Germinal center (tissue), 1 donor: ENCODE results near the gene UBE2D2.
A peak's percentile ranks its signal among the peaks of the same experiment; 100 is the strongest.
"Not testable (repeated sequence)": the region's sequence is repeated elsewhere in the genome, so short reads cannot be mapped to it uniquely, and the experiment has no call there.

Experiments
- DNase-seq: peaks from one replicate; pipeline ENCODE4 v3.0.0; 2012; ENCODE audit warnings: mixed read lengths, low spot score

Gene UBE2D2

DNA sequence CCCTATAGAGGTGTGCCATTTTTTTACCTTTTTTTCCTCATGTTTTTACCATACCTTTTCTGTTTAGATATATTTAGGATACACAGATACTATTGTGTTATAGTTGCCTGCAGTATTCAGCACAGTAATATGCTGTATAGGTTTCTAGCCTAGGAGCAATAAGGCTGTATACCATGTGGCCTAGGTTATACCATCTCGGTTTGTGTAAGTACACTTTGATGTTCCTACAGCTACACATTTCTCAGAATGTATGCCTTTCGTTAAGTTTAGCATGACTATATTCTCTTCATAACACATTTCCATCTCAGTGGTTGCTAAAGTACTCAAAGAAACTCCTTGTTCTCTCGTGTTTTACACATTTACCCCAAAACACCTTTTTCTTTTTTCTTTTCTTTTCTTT lies 23.0 kb downstream of the UBE2D2 start:
- DNase-seq = no peak

DNA sequence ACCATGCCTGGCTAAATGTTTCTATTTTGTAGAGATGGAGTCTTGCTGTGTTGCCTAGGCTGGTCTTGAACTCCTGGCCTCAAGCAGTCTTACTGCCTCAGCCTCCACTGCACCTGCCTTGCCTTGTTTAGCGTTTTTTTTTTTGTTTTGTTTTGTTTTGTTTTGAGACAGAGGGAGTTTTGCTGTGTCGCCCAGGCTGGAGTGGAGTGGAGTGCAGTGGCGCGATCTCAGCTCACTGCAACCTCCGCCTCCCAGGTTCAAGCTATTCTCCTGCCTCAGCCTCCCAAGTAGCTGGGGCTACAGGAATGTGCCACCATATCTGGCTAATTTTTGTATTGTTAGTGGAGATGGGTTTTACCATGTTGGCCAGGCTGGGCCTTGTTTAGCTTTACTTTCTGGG lies 27.0 kb downstream of the UBE2D2 start:
- DNase-seq = not testable (repeated sequence)

DNA sequence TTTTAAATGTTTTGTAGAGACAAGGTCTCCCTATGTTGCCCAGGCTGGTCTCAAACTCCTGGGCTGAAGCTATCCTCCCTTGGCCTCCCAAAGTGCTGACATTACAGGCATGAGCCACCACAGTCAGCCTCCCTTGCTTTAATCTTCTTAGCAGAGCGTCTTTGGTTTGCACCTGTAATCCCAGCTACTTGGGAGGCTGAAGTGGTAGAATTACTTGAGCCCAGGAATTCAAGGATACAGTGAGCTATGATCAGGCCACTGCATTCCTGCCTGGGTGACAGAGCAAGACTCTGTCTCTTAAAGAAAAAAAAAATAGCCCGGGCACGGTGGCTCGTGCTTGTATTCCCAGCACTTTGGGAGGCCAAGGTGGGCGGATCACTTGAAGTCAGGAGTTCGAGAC lies 27.8 kb downstream of the UBE2D2 start:
- no peak for DNase-seq

DNA sequence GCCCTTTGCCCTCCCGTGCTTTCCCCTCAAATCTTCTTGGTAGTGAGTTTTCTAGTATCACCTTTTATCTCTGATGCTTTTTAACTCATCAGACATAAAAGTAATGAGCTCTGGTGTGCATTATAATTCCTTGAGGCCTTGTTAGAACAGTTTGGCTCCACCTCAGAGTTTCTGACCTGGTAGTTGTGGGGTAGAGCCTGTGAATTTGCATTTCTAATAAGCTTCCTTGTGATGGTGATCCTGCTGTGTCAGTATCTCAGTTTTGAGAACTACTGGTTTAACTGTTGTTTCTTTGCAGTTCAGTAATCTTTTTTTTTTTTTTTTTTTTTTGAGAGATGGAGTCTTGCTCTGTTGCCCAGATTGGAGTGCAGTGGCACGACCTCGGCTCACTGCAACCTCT lies 31.1 kb downstream of the UBE2D2 start:
- DNase-seq = peak; percentile 33

DNA sequence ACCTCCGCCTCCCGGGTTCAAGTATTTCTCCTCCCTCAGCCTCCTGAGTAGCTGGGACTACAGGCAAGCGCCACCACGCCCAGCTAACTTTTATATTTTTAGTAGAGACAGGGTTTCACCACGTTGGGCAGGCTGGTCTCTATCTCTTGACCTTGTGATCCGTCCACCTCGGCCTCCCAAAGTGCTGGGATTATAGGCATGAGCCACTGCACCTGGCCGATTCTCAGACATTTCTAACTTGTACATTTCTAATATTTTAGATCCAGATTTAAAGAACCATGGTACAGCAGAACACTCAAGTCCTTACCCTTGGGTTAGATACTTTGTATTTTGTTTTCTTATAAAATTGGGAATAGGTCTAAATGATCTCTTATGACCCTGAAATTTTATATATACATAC lies 31.9 kb downstream of the UBE2D2 start:
- DNase-seq = not testable (repeated sequence)

DNA sequence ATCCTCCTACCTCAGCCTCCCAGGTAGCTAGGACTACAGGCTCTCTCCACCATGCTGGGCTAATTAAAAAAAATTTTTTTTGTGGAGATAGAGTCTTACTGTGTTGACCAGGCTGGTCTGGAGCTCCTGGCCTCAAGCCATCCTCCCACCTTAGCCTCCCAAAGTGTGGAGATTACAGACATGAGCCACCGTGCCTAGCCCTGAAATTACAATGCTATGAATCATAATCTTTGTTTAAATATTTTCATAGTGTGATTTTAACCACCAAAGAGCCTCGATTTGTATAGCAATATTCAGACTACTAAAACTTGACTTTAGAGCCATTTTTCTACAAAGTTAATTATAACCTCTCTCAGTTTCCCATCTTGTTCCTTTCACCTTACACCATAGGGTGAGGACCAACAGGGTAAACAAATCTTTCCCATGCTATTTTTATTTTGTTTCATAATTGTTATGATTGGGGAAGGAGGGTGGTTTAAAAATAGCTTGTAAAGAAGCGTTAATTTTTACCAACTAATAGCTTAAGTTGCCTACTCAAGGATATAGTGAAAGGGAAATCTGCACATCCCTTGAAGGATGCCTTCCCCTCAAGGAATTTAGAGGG lies 32.7 kb downstream of the UBE2D2 start:
- DNase-seq = no peak

DNA sequence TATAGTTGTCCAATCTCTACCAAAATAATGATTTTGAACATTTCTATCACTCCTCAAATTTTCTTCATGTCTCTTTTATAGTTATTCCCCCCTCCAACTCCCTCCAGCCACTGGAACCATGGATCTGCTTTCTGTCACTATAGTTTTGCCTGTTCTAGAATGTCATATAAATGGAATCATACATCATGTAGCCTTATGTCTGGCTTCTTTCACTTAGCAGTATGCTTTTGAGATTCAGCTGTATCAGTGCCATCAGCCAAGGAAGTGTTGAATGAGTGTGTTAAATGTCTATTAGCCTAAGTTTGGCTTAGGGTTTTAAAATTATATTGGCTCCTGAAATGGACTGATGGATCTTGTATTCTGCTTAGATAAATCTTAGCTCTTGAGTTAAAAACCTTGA lies 36.0 kb downstream of the UBE2D2 start:
- no peak for DNase-seq

DNA sequence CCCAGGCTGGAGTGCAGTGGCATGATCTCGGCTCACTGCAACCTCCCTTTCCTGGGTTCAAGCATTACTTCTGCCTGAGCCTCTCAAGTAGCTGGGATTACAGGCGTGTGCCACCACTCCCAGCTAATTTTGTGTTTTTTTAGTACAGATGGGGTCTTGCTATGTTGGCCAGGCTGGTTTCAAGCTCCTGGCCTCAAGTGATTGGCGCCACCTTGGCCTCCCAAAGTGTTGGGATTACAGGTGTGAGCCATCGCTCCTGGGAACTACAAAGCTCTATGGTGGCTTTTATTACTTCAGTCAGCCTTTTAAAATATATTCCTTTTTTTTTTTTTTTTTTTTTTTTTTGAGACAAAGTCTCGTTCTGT lies 37.4 kb downstream of the UBE2D2 start:
- DNase-seq = not testable (repeated sequence)

DNA sequence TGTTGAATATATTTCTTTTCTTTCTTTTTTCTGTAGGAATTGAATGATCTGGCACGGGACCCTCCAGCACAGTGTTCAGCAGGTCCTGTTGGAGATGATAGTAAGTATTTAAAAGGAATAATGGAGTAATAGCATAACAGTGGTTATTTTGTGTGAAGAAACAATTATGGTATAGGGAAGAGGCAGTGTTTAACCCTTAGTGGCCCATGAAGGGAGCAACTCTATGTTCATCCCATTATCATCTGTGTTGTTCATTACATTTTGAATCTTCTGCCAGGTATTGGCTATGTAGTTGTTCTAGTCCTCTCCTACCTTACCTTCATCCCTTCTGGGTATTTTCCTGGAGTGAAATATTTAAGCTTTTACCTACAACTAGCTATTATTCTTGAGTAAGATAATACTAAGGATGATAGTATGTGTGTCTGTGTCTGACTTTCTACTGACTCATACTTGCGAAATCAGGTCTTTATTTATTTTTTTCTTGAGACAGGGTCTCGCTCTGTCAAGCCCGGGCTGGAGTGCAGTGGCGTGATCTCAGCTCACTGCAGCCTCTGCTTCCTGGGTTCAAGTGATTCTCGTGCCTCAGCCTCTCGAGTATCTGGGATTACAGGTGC lies 39.3 kb downstream of the UBE2D2 start:
- no peak for DNase-seq

DNA sequence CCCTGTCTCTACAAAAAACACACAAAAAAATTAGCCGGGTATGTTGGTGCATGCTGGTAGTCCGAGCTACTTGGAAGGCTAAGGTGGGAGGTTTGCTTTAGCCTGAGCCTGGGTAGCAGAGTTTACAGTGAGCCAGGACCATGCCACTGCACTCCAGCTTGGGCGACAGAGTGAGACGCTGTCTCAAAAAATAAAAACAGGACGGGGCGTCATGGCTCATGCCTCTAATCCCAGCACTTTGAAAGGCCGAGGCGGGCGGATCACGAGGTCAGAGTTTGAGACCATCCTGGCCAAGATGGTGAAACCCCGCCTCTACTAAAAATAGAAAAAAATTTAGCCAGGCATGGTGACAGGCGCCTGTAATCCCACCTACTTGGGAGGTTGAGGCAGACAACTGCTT lies 40.3 kb downstream of the UBE2D2 start:
- no peak for DNase-seq

DNA sequence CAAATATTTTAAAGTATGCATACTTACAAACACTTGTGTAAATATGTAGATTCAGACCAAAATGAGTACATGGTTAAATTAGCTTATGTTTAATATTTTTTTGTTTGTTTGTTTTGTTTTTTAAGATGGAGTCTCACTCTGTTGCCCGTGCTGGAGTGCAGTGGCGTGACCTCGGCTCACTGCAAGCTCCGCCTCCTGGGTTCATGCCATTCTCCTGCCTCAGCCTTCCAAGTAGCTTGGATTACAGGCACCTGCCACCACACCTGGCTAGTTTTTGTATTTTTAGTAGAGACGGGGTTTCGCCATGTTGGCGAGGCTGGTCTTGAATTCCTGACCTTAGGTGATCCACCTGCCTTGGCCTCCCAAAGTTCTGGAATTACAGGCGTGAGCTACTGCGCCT lies 40.8 kb downstream of the UBE2D2 start:
- DNase-seq = not testable (repeated sequence)

DNA sequence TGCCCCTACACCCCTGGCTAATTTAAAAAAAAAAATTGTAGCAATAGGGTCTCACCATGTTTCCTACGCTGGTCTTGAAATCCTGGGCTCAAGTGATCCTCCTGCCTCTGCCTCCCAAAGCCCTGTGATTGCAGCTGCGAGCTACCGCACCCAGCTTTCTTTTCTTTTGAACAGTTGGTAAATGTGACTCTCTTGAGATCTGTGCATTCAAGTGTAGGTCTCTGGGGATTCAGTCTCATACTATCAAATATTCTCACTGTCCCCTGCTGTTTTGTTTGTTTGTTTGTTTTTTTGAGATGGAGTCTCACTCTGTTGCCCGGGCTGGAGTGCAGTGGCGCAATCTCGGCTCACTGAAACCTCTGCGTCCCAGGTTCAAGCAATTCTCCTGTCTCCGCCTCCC lies 44.7 kb downstream of the UBE2D2 start:
- DNase-seq = no peak

DNA sequence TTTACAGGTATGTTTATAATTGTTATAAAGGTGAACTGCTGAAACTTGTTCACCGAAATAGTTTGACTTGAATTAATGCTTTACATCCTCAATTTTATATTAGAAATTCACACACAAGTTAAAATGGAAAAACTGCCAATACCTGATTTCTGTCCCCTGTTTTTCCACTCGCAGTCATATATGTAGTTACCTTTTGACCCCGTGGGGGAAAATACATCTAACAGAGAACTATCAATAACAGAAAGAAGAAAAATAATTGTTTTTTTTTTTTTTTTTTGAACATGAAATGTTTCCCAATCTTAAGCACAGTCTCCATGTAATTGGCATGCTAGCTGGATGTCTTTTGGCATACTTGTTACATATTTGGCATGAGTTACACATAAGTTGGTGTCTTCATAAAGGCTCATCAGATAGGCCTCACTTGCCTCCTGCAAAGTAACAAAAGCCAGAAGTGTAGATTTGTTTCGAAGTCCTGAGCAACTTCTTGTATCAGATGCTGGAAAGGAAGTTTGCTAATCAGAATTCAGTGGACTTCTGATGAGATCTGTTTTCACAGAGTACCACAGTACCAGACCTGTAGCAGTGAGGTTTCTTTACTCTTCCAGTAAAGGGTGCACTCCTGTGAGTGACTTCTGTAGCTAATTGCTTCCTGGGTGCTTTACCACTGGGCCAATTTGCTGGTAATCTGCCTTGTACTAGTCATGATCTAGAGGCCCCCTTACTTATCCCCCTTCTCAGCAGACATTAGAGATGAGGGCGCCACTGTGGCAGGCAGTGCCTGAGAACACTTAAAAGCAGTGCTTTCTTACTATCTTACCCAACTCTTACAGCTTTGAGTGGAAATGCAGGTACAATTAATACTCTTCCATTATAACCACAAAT lies 50.8 kb downstream of the UBE2D2 start:
- DNase-seq = no peak

DNA sequence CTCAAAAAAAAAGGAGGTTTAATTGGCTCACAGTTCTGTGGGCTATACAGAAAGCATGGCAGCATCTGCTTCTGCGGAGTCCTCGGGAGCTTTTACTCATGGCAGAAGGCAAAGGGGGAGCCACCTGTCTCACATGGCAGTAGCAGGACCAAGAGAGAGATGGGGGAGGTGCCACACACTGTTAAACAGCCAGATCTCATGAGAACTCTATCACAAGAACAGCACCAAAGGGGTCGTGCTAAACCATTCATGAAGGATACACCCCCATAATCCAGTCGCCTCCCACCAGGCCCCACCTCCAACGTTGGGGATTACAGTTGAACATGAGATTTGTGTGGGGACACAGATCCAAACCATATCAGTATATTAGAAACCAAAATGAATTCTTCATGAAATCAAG lies 58.7 kb downstream of the UBE2D2 start:
- no peak for DNase-seq

DNA sequence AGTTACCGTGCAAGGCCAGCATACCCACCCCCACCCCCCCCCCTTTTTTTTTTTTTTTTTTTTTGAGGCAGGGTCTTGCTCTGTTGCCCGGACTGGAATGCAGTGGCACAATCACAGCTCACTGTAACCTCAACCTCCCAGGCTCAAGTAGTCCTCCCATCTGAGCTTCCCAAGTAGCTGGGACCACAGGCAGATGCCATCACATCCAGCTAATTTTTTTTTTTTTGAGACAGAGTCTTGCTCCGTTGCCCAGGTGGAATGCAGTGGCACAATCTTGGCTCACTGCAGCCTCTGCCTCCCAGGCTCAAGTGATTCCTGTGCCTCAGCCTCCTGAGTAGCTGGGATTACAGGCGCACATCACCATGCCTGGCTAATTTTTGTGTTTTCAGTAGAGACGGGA lies 64.3 kb downstream of the UBE2D2 start:
- DNase-seq = not testable (repeated sequence)

DNA sequence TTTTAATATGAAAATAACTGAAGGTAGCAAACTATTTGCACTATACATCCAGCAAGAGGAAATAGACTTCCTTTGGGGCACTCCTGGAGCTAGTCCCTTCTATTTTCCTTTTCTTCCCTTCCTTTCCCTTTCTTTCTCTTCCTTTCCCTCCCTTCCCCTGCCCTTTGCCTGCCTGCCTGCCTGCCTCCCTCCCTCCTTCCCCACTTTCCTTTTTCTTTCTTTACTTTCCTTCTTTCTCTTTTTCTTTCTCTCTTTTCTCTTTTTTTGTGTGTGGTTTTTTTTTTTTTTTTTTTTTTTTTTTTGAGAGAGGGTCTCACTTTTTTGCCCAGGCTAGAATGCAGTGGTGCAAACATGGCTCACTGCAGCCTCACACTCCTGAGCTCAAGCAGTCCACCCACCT lies 69.7 kb downstream of the UBE2D2 start:
- no peak for DNase-seq

DNA sequence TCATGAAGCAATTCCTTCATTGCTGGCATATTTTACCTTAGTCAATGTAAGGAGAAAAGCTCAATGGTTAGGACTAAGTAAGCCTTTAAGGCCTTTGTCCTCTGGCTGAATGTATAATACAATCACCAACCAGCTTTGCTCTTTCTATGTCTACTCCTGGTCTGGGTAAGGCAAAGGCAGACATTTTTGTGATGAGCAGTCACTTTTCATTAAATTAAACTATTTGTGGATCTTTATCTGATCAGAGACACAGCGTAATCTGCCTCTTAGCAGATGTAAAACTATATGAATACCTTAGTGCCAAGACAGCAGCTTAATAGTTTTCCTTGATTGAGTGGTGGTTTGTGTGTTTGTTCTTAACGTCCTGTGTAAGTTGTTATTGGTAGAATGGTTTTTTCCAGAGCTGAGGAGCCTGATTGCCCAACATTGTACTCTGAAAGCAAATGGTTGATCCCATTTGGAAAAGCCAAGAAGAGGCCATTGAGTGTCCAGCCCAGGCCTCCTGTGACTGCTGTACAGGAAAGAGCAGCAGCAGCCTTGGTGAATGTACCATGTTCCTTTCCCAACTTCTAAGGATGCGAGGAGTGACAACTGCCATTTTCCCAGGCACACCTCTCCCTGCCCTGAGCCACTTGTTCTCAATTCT lies 70.5 kb downstream of the UBE2D2 start:
- no peak for DNase-seq

DNA sequence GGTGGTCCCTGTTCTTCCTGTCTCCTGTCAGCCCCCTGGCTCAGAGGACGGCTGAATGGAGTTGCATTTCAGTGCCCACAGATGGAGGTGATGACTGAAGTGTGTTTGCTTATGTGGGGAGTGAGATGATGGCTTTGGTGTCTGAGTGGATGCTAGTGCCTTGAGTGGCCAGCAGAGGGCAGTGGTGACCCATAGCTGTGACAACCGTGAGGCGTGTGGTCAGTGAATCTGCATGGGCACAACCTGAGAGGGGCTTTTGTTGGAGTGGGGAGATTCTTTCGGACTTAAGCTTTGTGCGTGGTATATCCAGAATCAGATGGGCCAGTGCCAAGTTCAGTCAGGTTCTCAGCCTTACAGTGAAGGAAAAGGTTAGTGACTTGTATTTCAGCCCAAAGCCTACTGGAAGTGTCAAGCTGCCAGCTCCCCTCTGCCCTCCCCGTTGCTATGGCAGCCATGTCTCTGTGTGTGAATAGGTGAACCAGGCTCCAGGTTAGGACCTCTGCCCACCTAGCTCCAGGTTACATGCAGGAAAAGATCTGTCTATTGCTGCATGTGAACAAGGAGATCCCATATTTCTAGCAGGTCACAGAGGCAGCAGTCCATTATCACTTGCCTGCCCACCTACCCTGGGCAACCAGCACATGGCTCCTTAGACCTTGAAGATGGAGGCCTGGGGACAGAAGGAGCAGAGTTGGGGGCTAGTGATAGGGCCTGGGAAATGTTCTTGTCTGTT lies 72.3 kb downstream of the UBE2D2 start:
- DNase-seq = peak; percentile 79

DNA sequence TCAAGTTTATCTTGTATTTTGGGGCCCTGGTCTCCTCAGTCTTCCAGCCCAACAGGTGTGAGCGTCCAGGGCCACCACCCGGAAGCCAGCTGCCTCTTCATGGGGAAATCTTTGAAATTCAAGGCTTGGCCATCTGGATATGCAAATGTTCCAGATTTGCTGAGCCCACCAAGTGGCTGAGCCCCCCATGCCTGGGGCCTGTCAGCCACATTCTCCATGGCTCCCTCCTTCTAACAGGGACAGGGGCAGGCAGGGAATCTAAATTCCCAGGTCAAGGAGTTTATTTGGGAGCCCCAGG lies 72.8 kb downstream of the UBE2D2 start:
- no peak for DNase-seq

DNA sequence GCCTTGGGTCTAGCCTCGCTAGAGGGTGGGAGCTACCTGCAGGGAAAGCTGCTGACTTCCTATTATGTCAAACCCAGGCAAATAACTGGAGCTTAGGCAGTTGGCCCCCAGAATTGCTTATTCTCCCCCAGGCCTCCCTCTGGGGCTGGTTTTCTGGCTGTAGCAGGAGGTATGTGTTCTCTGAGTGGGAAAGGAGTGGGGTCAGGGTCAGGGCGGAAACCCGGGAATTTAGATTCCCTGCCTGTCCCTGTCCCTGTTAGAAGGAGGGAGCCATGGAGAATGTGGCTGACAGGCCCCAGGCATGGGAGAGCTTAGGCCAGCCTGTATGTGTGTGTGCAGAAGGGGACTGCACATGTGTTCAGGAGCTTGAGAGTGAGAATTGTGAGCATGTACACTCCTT lies 73.4 kb downstream of the UBE2D2 start:
- no peak for DNase-seq

DNA sequence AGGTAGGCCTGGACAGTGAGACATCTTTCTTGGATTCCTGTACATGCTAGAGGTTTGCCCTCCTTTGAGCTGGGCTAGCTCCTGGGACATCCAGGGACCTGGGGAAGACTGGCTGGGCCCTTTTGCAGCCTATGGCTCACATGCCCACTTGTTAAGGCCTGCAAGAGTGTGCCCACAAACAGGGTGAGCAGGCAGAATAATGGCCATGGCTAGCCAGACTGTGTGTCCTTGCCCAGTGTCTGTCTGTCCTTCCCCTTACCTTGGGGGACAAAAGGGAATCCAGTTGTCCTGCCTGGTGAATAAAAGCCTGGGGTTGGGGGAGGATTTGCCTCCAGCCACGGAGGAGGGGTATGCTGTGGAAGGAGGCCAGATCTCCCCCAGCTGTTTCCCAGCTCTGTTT lies 74.1 kb downstream of the UBE2D2 start:
- DNase-seq = no peak

DNA sequence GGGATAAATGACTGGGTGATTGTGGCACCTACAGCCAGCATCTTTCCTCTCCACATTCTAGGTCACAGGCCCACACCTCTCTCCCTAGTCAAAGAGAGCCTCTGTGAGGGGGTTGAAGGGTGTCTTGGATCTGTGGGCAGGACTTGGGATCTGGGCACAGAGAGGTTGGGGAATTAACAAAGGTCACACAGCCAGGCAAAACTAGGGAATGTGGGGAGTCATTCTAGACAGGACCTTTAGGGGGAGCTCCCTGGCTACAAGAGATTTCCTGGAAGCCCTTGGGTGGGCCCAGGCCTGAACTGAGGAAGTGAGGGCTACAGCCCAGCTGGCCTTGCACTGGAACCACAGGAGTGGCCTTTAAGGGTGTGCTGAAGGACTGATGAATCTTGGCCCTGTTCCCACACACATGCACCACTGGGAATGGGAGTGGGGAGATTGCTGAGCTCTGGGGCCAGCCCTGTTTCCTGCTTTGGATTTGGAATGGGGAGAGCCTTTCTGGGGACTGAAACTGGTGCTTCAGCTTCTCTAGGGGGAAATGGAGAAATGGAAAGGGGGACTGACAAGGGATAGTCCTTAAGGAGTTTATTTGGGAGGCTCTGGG lies 74.6 kb downstream of the UBE2D2 start:
- DNase-seq = no peak
